Epithelial cell of esophagus (primary cell): Measurements from ENCODE around the gene LDHA.
A peak's percentile ranks its signal among the peaks of the same experiment; 100 is the strongest.

Experiments
- DNase-seq: peaks from one replicate; pipeline ENCODE4 v3.0.0; 2010; ENCODE audit warnings: low read depth
- H3K4me3 ChIP-seq: 2 replicates; pipeline ENCODE4 v1.5.1; 2011; ENCODE audit warnings: mild to moderate bottlenecking, low read length, control low read depth
- TF ChIP-seq, protein P1 (sequence below): IDR thresholded peaks from 2 replicates; pipeline ENCODE4 v1.5.1; 2011; ENCODE audit warnings: low read depth, mild to moderate bottlenecking, low read length, control low read depth, inconsistent platforms; ENCODE audit not compliant: insufficient read depth; ENCODE audit errors: missing control alignments

Gene LDHA

DNA sequence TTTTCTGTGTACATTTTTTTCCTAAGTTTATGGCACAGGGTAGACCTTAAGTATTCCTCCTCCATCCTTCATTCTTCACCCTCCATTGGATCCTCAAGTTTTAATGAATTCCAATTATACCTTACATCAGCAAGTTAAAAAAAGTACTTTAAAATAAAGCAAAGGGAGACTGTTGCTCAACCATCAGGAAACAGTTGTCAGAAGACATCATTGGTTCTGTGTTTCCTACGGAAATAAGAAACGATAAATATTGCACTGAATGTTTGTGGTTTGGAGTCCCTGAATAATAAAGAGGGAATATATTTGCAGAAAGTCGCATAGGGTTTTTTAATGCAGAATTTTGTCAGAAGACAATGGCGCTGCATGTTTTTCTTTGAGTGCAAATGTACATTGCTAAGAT lies 28.1 kb upstream of the LDHA start:
- no peak overlapping the region for H3K4me3 ChIP-seq
- DNase-seq: no peak
- TF ChIP-seq, protein P1, sequence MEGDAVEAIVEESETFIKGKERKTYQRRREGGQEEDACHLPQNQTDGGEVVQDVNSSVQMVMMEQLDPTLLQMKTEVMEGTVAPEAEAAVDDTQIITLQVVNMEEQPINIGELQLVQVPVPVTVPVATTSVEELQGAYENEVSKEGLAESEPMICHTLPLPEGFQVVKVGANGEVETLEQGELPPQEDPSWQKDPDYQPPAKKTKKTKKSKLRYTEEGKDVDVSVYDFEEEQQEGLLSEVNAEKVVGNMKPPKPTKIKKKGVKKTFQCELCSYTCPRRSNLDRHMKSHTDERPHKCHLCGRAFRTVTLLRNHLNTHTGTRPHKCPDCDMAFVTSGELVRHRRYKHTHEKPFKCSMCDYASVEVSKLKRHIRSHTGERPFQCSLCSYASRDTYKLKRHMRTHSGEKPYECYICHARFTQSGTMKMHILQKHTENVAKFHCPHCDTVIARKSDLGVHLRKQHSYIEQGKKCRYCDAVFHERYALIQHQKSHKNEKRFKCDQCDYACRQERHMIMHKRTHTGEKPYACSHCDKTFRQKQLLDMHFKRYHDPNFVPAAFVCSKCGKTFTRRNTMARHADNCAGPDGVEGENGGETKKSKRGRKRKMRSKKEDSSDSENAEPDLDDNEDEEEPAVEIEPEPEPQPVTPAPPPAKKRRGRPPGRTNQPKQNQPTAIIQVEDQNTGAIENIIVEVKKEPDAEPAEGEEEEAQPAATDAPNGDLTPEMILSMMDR: no peak

DNA sequence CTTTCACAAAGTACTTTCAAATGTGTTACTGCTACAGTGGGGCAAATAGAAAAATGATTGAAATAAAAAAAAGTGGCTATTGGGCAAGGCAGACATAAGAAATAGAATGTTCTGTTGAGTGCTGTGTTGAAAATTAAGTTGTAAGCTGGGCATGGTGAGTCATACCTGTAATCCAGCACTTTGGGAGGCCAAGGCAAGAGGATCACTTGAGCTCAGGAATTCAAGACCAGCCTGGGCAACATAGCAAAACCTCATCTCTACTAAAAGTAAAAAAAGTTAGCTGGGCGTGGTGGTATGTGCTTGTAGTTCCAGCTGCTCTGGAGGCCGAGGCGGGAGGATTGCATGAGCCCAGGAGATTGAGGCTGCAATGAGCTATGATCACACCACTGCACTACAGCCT lies 26.9 kb upstream of the LDHA start:
- DNase-seq: peak; percentile 40
- no peak overlapping the region for H3K4me3 ChIP-seq
- TF ChIP-seq, protein P1: no peak

DNA sequence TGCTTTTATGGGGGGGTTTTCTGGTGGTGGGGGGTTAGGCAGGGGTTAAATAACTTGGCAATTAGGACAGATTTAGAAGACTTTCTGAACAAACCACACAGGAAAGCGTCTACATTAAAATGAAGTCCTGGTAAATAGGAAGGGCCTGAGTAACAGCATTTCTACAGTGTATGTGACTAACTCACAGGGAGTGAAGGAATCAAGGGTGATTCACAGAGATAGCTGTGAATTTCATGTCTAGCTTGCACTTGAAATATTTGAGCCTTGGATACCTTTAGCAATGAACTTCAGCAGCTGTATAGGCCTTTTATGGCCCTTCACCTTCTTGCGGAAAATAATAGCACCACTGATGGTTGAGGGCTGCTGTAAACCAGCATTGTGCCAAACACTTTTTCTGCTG lies 26.1 kb upstream of the LDHA start:
- H3K4me3 ChIP-seq: no peak overlapping the region
- TF ChIP-seq, protein P1: no peak
- peak; percentile 78 for DNase-seq

DNA sequence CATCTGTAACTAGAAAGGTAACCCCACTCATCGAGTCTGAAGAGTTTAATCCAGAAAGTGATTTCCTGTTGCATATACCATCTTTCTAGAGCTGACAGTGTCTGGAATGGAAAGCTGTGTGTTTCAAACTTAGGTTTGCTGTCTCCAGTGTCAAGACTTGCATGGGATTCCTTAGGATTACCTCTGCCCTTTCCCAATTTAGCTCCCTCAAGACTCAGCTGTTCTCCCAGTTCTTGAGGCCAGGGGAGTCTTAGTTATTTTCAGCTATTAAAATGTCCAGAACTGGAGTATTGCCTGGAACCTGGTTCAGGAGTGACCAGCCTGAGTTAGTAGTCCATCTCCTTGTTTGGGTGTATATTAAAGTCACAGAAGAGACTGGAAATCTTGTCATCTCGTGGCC lies 25.0 kb upstream of the LDHA start:
- H3K4me3 ChIP-seq: no peak overlapping the region
- TF ChIP-seq, protein P1: no peak
- DNase-seq: no peak

DNA sequence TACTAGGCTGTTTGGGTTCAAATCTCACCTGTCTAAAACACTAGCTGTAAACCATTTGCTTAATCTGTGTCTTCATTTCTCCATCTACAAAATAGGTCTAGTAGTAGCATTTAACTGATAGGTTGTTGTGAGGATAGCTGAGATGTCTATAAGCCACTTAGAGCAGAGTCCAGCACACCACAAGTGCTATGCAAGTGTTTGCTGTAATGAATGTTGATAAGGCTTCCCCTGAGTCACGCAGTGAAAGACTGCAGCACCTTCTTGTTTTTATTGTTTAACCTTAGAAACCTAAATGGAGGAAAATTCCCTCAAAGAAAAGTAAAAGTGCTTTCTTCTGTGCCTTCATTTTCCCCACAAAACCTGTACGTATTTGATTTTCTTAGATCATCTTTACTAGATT lies 23.1 kb upstream of the LDHA start:
- TF ChIP-seq, protein P1: no peak
- H3K4me3 ChIP-seq: no peak overlapping the region

DNA sequence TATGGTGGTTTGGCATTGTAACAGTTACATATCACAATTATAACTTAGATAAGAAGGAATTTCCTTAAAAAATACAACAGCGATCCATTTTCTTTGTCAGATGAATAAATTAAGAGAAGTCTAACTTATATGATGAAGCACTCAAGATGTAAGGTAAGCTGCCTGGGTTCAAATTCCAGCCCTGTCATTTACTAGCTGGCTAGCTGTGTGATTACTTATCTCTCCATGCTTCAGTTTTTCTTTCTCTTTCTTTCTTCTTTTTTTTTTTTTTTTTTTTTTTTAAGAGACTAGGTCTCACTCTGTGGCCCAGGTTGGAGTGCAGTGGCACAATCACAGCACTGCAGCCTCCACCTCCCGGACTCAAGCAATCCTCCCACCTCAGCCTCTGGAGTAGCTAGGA lies 22.2 kb upstream of the LDHA start:
- no peak for DNase-seq
- TF ChIP-seq, protein P1: no peak
- H3K4me3 ChIP-seq: no peak overlapping the region

More for the DNA sequence above, 23.1 kb upstream of the LDHA start:
- DNase-seq: no peak

DNA sequence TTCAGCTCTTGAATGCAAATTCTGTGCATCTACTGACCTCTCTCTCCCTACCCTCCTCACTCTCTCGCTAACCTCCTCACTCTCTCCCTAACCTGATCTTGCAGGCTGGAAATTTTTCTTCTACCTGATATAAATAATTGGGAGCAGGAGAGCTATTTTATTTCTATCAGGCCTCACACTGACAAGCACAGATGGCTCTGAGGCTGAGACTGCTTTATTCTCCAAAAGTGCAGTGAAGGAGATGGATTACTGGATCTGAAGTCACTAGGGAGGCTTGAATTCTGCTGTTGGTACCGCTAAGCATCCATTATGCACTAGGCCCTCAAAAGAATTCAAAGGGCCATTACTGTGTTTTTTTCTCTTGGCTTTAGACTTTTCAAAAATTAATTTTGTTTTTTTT lies 19.4 kb upstream of the LDHA start:
- no peak for DNase-seq
- TF ChIP-seq, protein P1: no peak
- H3K4me3 ChIP-seq: no peak overlapping the region
